Measurements from ENCODE around the gene PPP6R3. TPM values are rescaled to one million over a fixed set of nuclear protein-coding genes. Genes with fewer than 3 reads are reported as not detected.

PPP6R3 gene
- total and polyA plus RNA-seq, 2 of the 8 experiments (the other 6 are each of a cell fraction or from before 2014, with no cell fraction given) = 44.6 to 150 TPM

DNA sequence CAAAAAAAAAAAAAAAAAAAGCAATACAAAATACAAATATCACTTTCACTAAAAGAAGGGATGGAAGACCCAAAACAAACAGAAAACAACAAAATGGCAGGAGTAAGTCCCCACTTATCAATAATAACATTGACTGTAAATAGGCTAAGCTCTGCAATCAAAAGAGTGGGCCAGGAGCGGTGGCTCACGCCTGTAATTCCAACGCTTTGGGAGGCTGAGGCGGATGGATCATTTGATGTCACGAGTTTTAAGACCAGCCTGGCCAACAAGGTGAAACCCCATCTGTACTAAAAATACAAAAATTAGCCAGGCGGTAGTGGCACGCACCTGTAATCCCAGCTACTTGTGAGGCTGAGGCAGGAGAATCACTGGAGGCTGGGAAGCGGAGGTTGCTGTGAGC, 9.8 kb upstream of the PPP6R3 start:
- Histone ChIP-seq H3K9me3 (ENCODE audit: insufficient read depth in 2 of 2, low read depth in 1 of 2, low read length in 1 of 2) (no peaks in the 10 kb centered on the region), H3K23ac (ENCODE audit: insufficient read length) (no peak overlapping the region), H2AK5ac (ENCODE audit: low read depth, low read length) (no peak overlapping the region), H3K79me1 (ENCODE audit: low read depth, low read length) (no peaks in the 10 kb centered on the region), H3K4ac (replicated peaks; ENCODE audit: insufficient read length, low read depth, low read length) (no peak overlapping the region), H3K9ac (replicated peaks in 1 of 4; ENCODE audit: extremely low read depth in 1 of 4, low read depth in 3 of 4, low read length in 3 of 4) (no peak overlapping the region), H3K14ac (ENCODE audit: insufficient read length) (no peak overlapping the region), H3K27ac (ENCODE audit: low read depth, low read length) (no peak overlapping the region), H3K56ac (replicated peaks; ENCODE audit: insufficient read length, low read depth, low read length) (no peak overlapping the region), H2AFZ (ENCODE audit: low read length) (no peak overlapping the region), H3K4me1 (replicated peaks in 1 of 4; ENCODE audit: control insufficient read depth in 3 of 4, insufficient read depth in 4 of 4, low read length in 3 of 4) (peaks cover 3 to 4% (median 4%) of the 10 kb centered on the region in 4 experiments; a peak in 5 of 7 replicates), H3K79me2 (ENCODE audit: control insufficient read depth in 1 of 2, insufficient read depth in 2 of 2, low read length in 2 of 2) (no peaks in the 10 kb centered on the region), H4K20me1 (replicated peaks in 1 of 2; ENCODE audit: control insufficient read depth in 1 of 2, insufficient read depth in 2 of 2, low read length in 2 of 2) (peaks cover 0 to 1% of the 10 kb centered on the region in 2 experiments), H3K4me2 (ENCODE audit: insufficient read depth in 1 of 2, low read depth in 2 of 2, low read length in 2 of 2) (no peak overlapping the region), H4K5ac (ENCODE audit: insufficient read length, low read depth, low read length) (no peak overlapping the region), H2BK15ac (ENCODE audit: low read length) (no peak overlapping the region), H2BK12ac (ENCODE audit: low read depth, low read length) (no peak overlapping the region), H3K27me3 (replicated peaks in 1 of 4; ENCODE audit: control insufficient read depth in 3 of 4, extremely low read depth in 1 of 4, insufficient read depth in 3 of 4, low read length in 3 of 4) (no peaks in the 10 kb centered on the region), H2BK120ac (replicated peaks; ENCODE audit: low read depth, low read length) (no peak overlapping the region), H4K8ac (ENCODE audit: extremely low read depth, insufficient read depth, low read length) (no peak overlapping the region), H3K4me3 (ENCODE audit: extremely low read depth in 1 of 4, insufficient read depth in 2 of 4, low read depth in 3 of 4, low read length in 4 of 4) (no peak overlapping the region), H2BK5ac (ENCODE audit: low read depth, low read length) (no peak overlapping the region), H3K18ac (ENCODE audit: extremely low read depth, low read length) (no peak overlapping the region), H4K91ac (replicated peaks; ENCODE audit: insufficient read length, low read length) (no peak overlapping the region), H3K36me3 (ENCODE audit: control insufficient read depth in 2 of 4, insufficient read depth in 4 of 4, low read length in 3 of 4) (peaks cover 0 to 3% (median 0%) of the 10 kb centered on the region in 4 experiments; a peak in 2 of 8 replicates), H2BK20ac (ENCODE audit: low read length) (no peak overlapping the region), H3K23me2 (ENCODE audit: low read depth, low read length) (no peaks in the 10 kb centered on the region)
- DNase-seq (ENCODE audit: low read depth in 1 of 2, low spot score in 2 of 2) (no peak), FAIRE-seq (no peak)
- WGBS, 2 experiments (ENCODE audit: extremely low coverage in 1 of 2, insufficient coverage in 1 of 2, insufficient read length in 1 of 2, insufficient replicate concordance in 2 of 2, low coverage in 1 of 2, low lambda C conversion rate in 2 of 2, missing lambda C conversion rate in 1 of 2) = 92% methylated on average over 8 of the region's 8 CpGs; no CpG with 5 or more reads in 1 of the 2 experiments
- ChIA-PET CTCF (ENCODE audit: partially characterized antibody) (interaction anchor here (0.6 to 2.3 kb wide), 3 partner anchors 66 to 192 kb away, joined by 3 to 7 read pairs (median 3); no protein-coding TSS in a partner anchor), POLR2A (ENCODE audit: partially characterized antibody) (interaction anchor here (1.1 kb wide), 1 partner anchor 9 kb away, joined by 5 read pairs; the partner anchor contains the start of gene PPP6R3)
